Measurements from ENCODE around the gene FAM120AOS. TPM values are rescaled to one million over a fixed set of nuclear protein-coding genes. Genes with fewer than 3 reads are reported as not detected.

Gene FAM120AOS
- total RNA-seq, 4 donors from 2014 or later = 29.7 to 69.9 (median 48.2) TPM

- Histone ChIP-seq H3K4me3 (no peak overlapping the region), H3K27me3 (no peaks in the 10 kb centered on the region), H3K9me3 (no peaks in the 10 kb centered on the region), H3K27ac (peak overlapping the region; percentile 1 to 93 (median 19)), H3K4me1 (peaks cover 0 to 72% (median 11%) of the 10 kb centered on the region in 4 donors), H3K36me3 (no peaks in the 10 kb centered on the region)
- DNase-seq = no peak
- TF ChIP-seq POLR2A (IDR thresholded peaks at IDR 0.05) (peak in 1 of 2 donors; percentile 15), CTCF (IDR thresholded peaks at IDR 0.05) (no peak)
Measured at GRCh38 chr9:93465855-93466254, 12.5 kb upstream of the FAM120AOS start.

- Histone ChIP-seq H3K27ac (peak overlapping the region; percentile 2 to 52 (median 40)), H3K4me1 (peaks cover 0 to 62% (median 12%) of the 10 kb centered on the region in 4 donors), H3K27me3 (no peaks in the 10 kb centered on the region), H3K9me3 (no peaks in the 10 kb centered on the region), H3K36me3 (no peaks in the 10 kb centered on the region), H3K4me3 (no peak overlapping the region)
- no peak for DNase-seq
- no peak for TF ChIP-seq CTCF (IDR thresholded peaks at IDR 0.05)
- no peak for TF ChIP-seq POLR2A (IDR thresholded peaks at IDR 0.05)
Measured at GRCh38 chr9:93464876-93465275, 11.5 kb upstream of the FAM120AOS start.

GRCh38 chr9:93464395-93464794 lies 11.0 kb upstream of the FAM120AOS start:
- Histone ChIP-seq H3K9me3 (no peaks in the 10 kb centered on the region), H3K4me3 (no peak overlapping the region), H3K27ac (peak overlapping the region; percentile 30 to 52 (median 40)), H3K36me3 (no peaks in the 10 kb centered on the region), H3K4me1 (peaks cover 0 to 62% (median 12%) of the 10 kb centered on the region in 4 donors), H3K27me3 (no peaks in the 10 kb centered on the region)
- TF ChIP-seq CTCF (IDR thresholded peaks at IDR 0.05) (no peak), POLR2A (IDR thresholded peaks at IDR 0.05) (no peak)
- DNase-seq = no peak

- Histone ChIP-seq H3K4me3 (no peak overlapping the region), H3K36me3 (no peaks in the 10 kb centered on the region), H3K9me3 (no peaks in the 10 kb centered on the region), H3K27ac (peak overlapping the region in 3 of 4 donors; percentile 30 to 52 (median 43)), H3K4me1 (peaks cover 0 to 61% (median 14%) of the 10 kb centered on the region in 4 donors), H3K27me3 (no peaks in the 10 kb centered on the region)
- DNase-seq = no peak
- TF ChIP-seq CTCF (IDR thresholded peaks at IDR 0.05) = no peak
- no peak for TF ChIP-seq POLR2A (IDR thresholded peaks at IDR 0.05)
Measured at GRCh38 chr9:93463638-93464248, 10.4 kb upstream of the FAM120AOS start.

- Histone ChIP-seq H3K27me3 (no peaks in the 10 kb centered on the region), H3K4me3 (no peak overlapping the region), H3K36me3 (no peaks in the 10 kb centered on the region), H3K27ac (no peak overlapping the region), H3K9me3 (no peaks in the 10 kb centered on the region), H3K4me1 (peaks cover 0 to 66% (median 18%) of the 10 kb centered on the region in 4 donors)
- no peak for DNase-seq
- TF ChIP-seq CTCF (IDR thresholded peaks at IDR 0.05) (no peak), POLR2A (IDR thresholded peaks at IDR 0.05) (no peak)
Measured at GRCh38 chr9:93461821-93462220, 8.4 kb upstream of the FAM120AOS start.
